HepG2 (cell line): ENCODE data around the gene GCLM. TPM values are rescaled to one million over a fixed set of nuclear protein-coding genes. Genes with fewer than 3 reads are reported as not detected.
A peak's percentile ranks its signal among the peaks of the same experiment; 100 is the strongest.

Source experiments
- ATAC-seq: fragments of 200-7000 bp; cut with Tn5 transposase; 3 replicates; pipeline ENCODE4 v1.9.1; 2020; ENCODE audit warnings: mild to moderate bottlenecking, moderate library complexity
- BruUV-seq: library from RNA; stranded (reverse); fragments of 400-500 nt; replicated peaks from 2 replicates; lab custom pipeline; 2021; lab: Mats Ljungman, UMichigan
- CTCF ChIA-PET: fragments of 300-600 bp; formaldehyde crosslinking; extraction: SDS; loops from one replicate; lab custom pipeline; 2021; ENCODE audit warnings: low total read pairs, inconsistent platforms, low intra/inter-chr PET ratio; lab: Yijun Ruan, JAX
- POLR2A ChIA-PET: fragments of 350-600 bp; sonication (Branson Sonifier 250); formaldehyde crosslinking; loops from one replicate; lab custom pipeline; 2020; ENCODE audit warnings: antibody characterized with exemption, inconsistent platforms; lab: Yijun Ruan, JAX
- DNase-seq: peaks from one replicate; pipeline ENCODE4 v3.0.0-alpha.2; 2015; ENCODE audit warnings: low spot score
- FAIRE-seq: peaks from 3 replicates; lab custom pipeline; 2011; peaks lifted over from hg19 to GRCh38; lab: Jason Lieb, UNC
- H2AFZ ChIP-seq: one replicate; pipeline ENCODE4 v1.6.1; 2011; ENCODE audit warnings: low read length, inconsistent platforms
- H3K27ac ChIP-seq: fragments of 300-600 bp; 3 replicates; pipeline ENCODE4 v1.8.0; 2011; ENCODE audit warnings: mixed run types, mild to moderate bottlenecking, mixed read lengths, low read length, inconsistent platforms; ENCODE audit not compliant: insufficient read depth; ENCODE audit errors: extremely low read length
- H3K27me3 ChIP-seq, 2 experiments: fragments of 200-600 bp in 1 of 2; 2 replicates in 1 of 2; 3 replicates in 1 of 2; pipeline versions ENCODE4 v1.6.0 to v1.8.0; 2011; ENCODE audit warnings: low read length in 2 of 2, mild to moderate bottlenecking in 2 of 2, moderate library complexity in 2 of 2, inconsistent platforms in 1 of 2; ENCODE audit not compliant: insufficient read depth in 2 of 2, control insufficient read depth in 1 of 2
- H3K36me3 ChIP-seq, 2 experiments: fragments of 200-600 bp in 1 of 2; replicated peaks in 1 of 2; 2 replicates in 1 of 2; 3 replicates in 1 of 2; pipeline versions ENCODE4 v1.5.1 to v1.8.0; 2011; ENCODE audit warnings: low read length in 2 of 2, inconsistent platforms in 1 of 2; ENCODE audit not compliant: insufficient read depth in 2 of 2, control insufficient read depth in 1 of 2
- H3K4me1 ChIP-seq: 2 replicates; pipeline ENCODE4 v1.5.1; 2012; ENCODE audit warnings: low read length, inconsistent platforms; ENCODE audit not compliant: insufficient read depth
- H3K4me2 ChIP-seq: 2 replicates; pipeline ENCODE4 v1.6.0; 2011; ENCODE audit warnings: low read depth, low read length, inconsistent platforms
- H3K4me3 ChIP-seq, 3 experiments: fragments of 200-600 bp in 1 of 3; sonication (generic), shearing (Covaris generic) in 1 of 3; replicated peaks in 1 of 3; 2 replicates each; pipeline ENCODE4 v1.5.1; 2011 to 2016; ENCODE audit warnings: low read length in 3 of 3, inconsistent platforms in 2 of 3, low read depth in 2 of 3, mild to moderate bottlenecking in 2 of 3, control low read depth in 1 of 3, mixed read lengths in 1 of 3; ENCODE audit not compliant: insufficient read depth in 1 of 3
- H3K79me2 ChIP-seq: one replicate; pipeline ENCODE4 v1.6.1; 2011; ENCODE audit warnings: low read length, inconsistent platforms; ENCODE audit not compliant: insufficient read depth
- H3K9ac ChIP-seq: 2 replicates; pipeline ENCODE4 v1.6.0; 2011; ENCODE audit warnings: mild to moderate bottlenecking, low read depth, low read length, inconsistent platforms; ENCODE audit not compliant: insufficient read depth
- H3K9me3 ChIP-seq: 2 replicates; pipeline ENCODE4 v1.5.1; 2012; ENCODE audit warnings: mild to moderate bottlenecking, low read length
- H4K20me1 ChIP-seq: 2 replicates; pipeline ENCODE4 v1.6.0; 2011; ENCODE audit warnings: inconsistent platforms, mild to moderate bottlenecking, low read length, moderate library complexity; ENCODE audit not compliant: insufficient read depth
- DDIT3 ChIP-seq: sonication (generic); formaldehyde crosslinking; IDR thresholded peaks from 2 replicates; pipeline ENCODE4 v1.4.0; 2020; ENCODE audit warnings: mild to moderate bottlenecking, missing genetic modification reagents
- DMTF1 ChIP-seq: sonication (generic); formaldehyde crosslinking; IDR thresholded peaks from 2 replicates; pipeline ENCODE4 v1.4.0; 2020; ENCODE audit warnings: mild to moderate bottlenecking, missing genetic modification reagents
- ELF1 ChIP-seq: sonication (generic); formaldehyde crosslinking; IDR thresholded peaks from 2 replicates; pipeline ENCODE4 v1.4.0; 2020; ENCODE audit warnings: missing genetic modification reagents
- FOSL1 ChIP-seq: sonication (generic); formaldehyde crosslinking; IDR thresholded peaks from 2 replicates; pipeline ENCODE4 v1.9.0; 2021; ENCODE audit warnings: missing genetic modification reagents, borderline replicate concordance
- FOXK1 ChIP-seq: sonication (generic); formaldehyde crosslinking; IDR thresholded peaks from 2 replicates; pipeline ENCODE4 v1.4.0; 2020; ENCODE audit warnings: low read depth, missing genetic modification reagents, borderline replicate concordance
- GFI1 ChIP-seq: sonication (generic); formaldehyde crosslinking; IDR thresholded peaks from 2 replicates; pipeline ENCODE4 v1.5.0; 2020; ENCODE audit warnings: missing genetic modification reagents, mild to moderate bottlenecking, borderline replicate concordance
- HES4 ChIP-seq: sonication (generic); formaldehyde crosslinking; IDR thresholded peaks from 2 replicates; pipeline ENCODE4 v1.9.0; 2021; ENCODE audit warnings: mild to moderate bottlenecking, missing genetic modification reagents, borderline replicate concordance
- MZF1 ChIP-seq: sonication (generic); formaldehyde crosslinking; IDR thresholded peaks from 2 replicates; pipeline ENCODE4 v1.8.1; 2023; ENCODE audit warnings: mild to moderate bottlenecking, missing genetic modification reagents, borderline replicate concordance
- PHF5A ChIP-seq: IDR thresholded peaks from one replicate; pipeline ENCODE4 v1.6.1; 2018; ENCODE audit warnings: low read depth, missing genetic modification reagents; ENCODE audit not compliant: unreplicated experiment
- SKI ChIP-seq: fragments of 450-650 bp; IDR thresholded peaks from one replicate; pipeline ENCODE4 v1.6.1; 2018; ENCODE audit warnings: mild to moderate bottlenecking; ENCODE audit not compliant: partially characterized antibody
- SNAI1 ChIP-seq: sonication (generic); formaldehyde crosslinking; IDR thresholded peaks from 2 replicates; pipeline ENCODE4 v1.5.0; 2020; ENCODE audit warnings: mild to moderate bottlenecking, missing genetic modification reagents, borderline replicate concordance
- ZBTB21 ChIP-seq: sonication (generic); formaldehyde crosslinking; IDR thresholded peaks from 2 replicates; pipeline ENCODE4 v1.4.0; 2020; ENCODE audit warnings: missing genetic modification reagents
- ZBTB43 ChIP-seq: sonication (generic); formaldehyde crosslinking; conservative IDR thresholded peaks from 2 replicates; pipeline ENCODE4 v1.4.0; 2020; ENCODE audit warnings: missing genetic modification reagents
- ZKSCAN5 ChIP-seq: sonication (generic); formaldehyde crosslinking; IDR thresholded peaks from 2 replicates; pipeline ENCODE4 v1.5.1; 2020; ENCODE audit warnings: mild to moderate bottlenecking, missing genetic modification reagents
- ZMAT3 ChIP-seq: sonication (generic); formaldehyde crosslinking; conservative IDR thresholded peaks from 2 replicates; pipeline ENCODE4 v1.7.0; 2021; ENCODE audit warnings: missing genetic modification reagents
- ZNF121 ChIP-seq: sonication (generic); formaldehyde crosslinking; IDR thresholded peaks from 2 replicates; pipeline ENCODE4 v1.5.0; 2020; ENCODE audit warnings: mild to moderate bottlenecking, missing genetic modification reagents
- ZNF710 ChIP-seq: sonication (generic); formaldehyde crosslinking; IDR thresholded peaks from 2 replicates; pipeline ENCODE4 v1.5.0; 2020; ENCODE audit warnings: mild to moderate bottlenecking, missing genetic modification reagents, borderline replicate concordance
- WGBS: methylation state at CpG from one replicate; pipeline ENCODE4 v1.1.6; 2017; ENCODE audit warnings: low lambda C conversion rate; 5-methylcytosine and 5-hydroxymethylcytosine counted together
- in situ Hi-C: cut with HindIII; loops from 2 replicates; pipeline ENCODE4 v1.10.0; 2017; ENCODE audit warnings: low pct_unique_long_range_greater_than_20kb; ENCODE audit not compliant: extremely low pct_ligation_motif_present
- intact Hi-C: fragments of 100-400 bp; cut with micrococcal nuclease; formaldehyde crosslinking; loops from one replicate; pipeline ENCODE4 v1.10.0; 2022; ENCODE audit not compliant: unreplicated experiment
- polyA plus RNA-seq, 8 experiments: library from polyadenylated mRNA; depleted of rRNA in 3 of 8; stranded (reverse) in 7 of 8; unstranded in 1 of 8; fragments of >200 nt; fragmentation: Illumina TruSeq in 4 of 8; extraction: Trizol in 4 of 8; gene quantifications; 2 replicates each; pipeline versions ENCODE4 v1.2.1 to v1.2.3, GENCODE V29; 2011 to 2016; ENCODE audit warnings: low read depth in 4 of 8, missing spikeins in 1 of 8, mixed read lengths in 1 of 8; ENCODE audit not compliant: insufficient read depth in 1 of 8
- total RNA-seq, 5 experiments: library from RNA; depleted of rRNA; stranded (reverse); fragments of >200 nt; fragmentation: Illumina TruSeq; extraction: Trizol; gene quantifications; 2 replicates each; pipeline ENCODE4 v1.2.3, GENCODE V29; 2016; ENCODE audit warnings: low read depth in 1 of 5

Gene GCLM
- total and polyA plus RNA-seq, 2 of the 13 experiments (the other 11 are each of a cell fraction or from before 2014, with no cell fraction given): 8.7 to 29.9 TPM

- H3K4me3 ChIP-seq: peak overlapping the region; percentile 90 to 91 (median 91)
- no TSS peak for BruUV-seq
- ChIA-PET POLR2A (interaction anchor here (0.6 to 3.8 kb wide), 11 partner anchors 20 to 501 kb away, joined by 3 to 55 read pairs (median 3); partner anchors contain the start of genes DR1 and GCLM), CTCF (no interaction called here)
- in situ Hi-C loops (no loop called here), intact Hi-C loops (loop anchor here (5.0 to 10.0 kb wide), 3 partner anchors 230 to 542 kb away; partner anchors contain the start of gene DR1)
- no peak overlapping the region for H2AFZ ChIP-seq
- no peaks in the 10 kb centered on the region for H3K36me3 ChIP-seq
- WGBS: 0% methylated on average over 13 of the region's 86 CpGs
- DNase-seq: peak; percentile 86
- ATAC-seq: peak; percentile 75
- no peaks in the 10 kb centered on the region for H3K79me2 ChIP-seq
- H3K4me1 ChIP-seq: peaks cover 20% of the 10 kb centered on the region
- no peaks in the 10 kb centered on the region; a peak in 1 of 5 replicates for H3K27me3 ChIP-seq
- H3K9me3 ChIP-seq: peaks cover 16% of the 10 kb centered on the region
- peak overlapping the region; percentile 88 for H3K27ac ChIP-seq
- peak overlapping the region; percentile 95 for H3K9ac ChIP-seq
- peak; percentile 58 for FAIRE-seq
- no peaks in the 10 kb centered on the region for H4K20me1 ChIP-seq
- peak overlapping the region; percentile 96 for H3K4me2 ChIP-seq
- TF ChIP-seq ZNF121 (CRISPR knock-in tag) (peak; percentile 59; the same call in 1 of the 2 replicates), FOXK1 (CRISPR knock-in tag) (peak; percentile 48; the same call in 1 of the 2 replicates), DDIT3 (CRISPR knock-in tag) (no peak), ZBTB21 (peak; percentile 53; the same call in 1 of the 2 replicates), ZMAT3 (CRISPR knock-in tag) (peak; percentile 50), ZBTB43 (CRISPR knock-in tag) (peak; percentile 24; the same call in 1 of the 2 replicates), SNAI1 (CRISPR knock-in tag) (peak; percentile 85; the same call in 1 of the 2 replicates), HES4 (peak; percentile 13; the same call in 1 of the 2 replicates), FOSL1 (CRISPR knock-in tag) (no peak), GFI1 (CRISPR knock-in tag) (peak; percentile 92), ZKSCAN5 (no peak), MZF1 (CRISPR knock-in tag) (peak; percentile 69; the same call in 1 of the 2 replicates), ZNF710 (CRISPR knock-in tag) (peak; percentile 67; the same call in 1 of the 2 replicates), DMTF1 (CRISPR knock-in tag) (no peak), PHF5A (no peak), SKI (peak; percentile 35), ELF1 (CRISPR knock-in tag) (peak; percentile 27; the same call in 1 of the 2 replicates)
Measured at GRCh38 chr1:93846992-93847810, 62.0 kb downstream of the GCLM start.
